GM12878 (cell line): ENCODE measurements around the gene INTS7.

Experiments
- CHD2 ChIP-seq: IDR thresholded peaks from 2 replicates; pipeline ENCODE4 v1.6.1; 2011; ENCODE audit warnings: low read depth, low read length, improper control_type of control experiment, borderline replicate concordance
- CTCF ChIP-seq, 3 experiments: IDR thresholded peaks in 2 of 3; conservative IDR thresholded peaks in 1 of 3; 2 replicates each; pipeline ENCODE4 v1.5.1; 2011; ENCODE audit warnings: low read depth in 3 of 3, low read length in 3 of 3, mild to moderate bottlenecking in 3 of 3, control low read depth in 2 of 3, moderate library complexity in 2 of 3, inconsistent platforms in 1 of 3, mixed read lengths in 1 of 3; ENCODE audit not compliant: control insufficient read depth in 2 of 3, insufficient read depth in 1 of 3; ENCODE audit errors: extremely low read depth in 1 of 3
- EP300 ChIP-seq, 2 experiments: fragments of 150-350 bp in 1 of 2; IDR thresholded peaks; 2 replicates each; pipeline ENCODE4 v1.6.1; 2011 to 2012; ENCODE audit warnings: low read depth in 2 of 2, low read length in 2 of 2, borderline replicate concordance in 1 of 2, improper control_type of control experiment in 1 of 2, inconsistent platforms in 1 of 2; ENCODE audit not compliant: control insufficient read depth in 1 of 2
- FOXM1 ChIP-seq: IDR thresholded peaks from 2 replicates; pipeline ENCODE4 v1.6.1; 2012; ENCODE audit warnings: low read depth, mild to moderate bottlenecking, inconsistent platforms, low read length, moderate library complexity
- HDAC6 ChIP-seq: fragments of 200-600 bp; sonication (generic); IDR thresholded peaks from one replicate; pipeline ENCODE4 v1.8.0; 2017; ENCODE audit warnings: antibody characterized with exemption; ENCODE audit not compliant: unreplicated experiment
- MYC ChIP-seq: IDR thresholded peaks from 2 replicates; pipeline ENCODE4 v1.6.1; 2011; ENCODE audit warnings: mild to moderate bottlenecking, low read length, moderate library complexity, inconsistent platforms; ENCODE audit not compliant: insufficient read depth, insufficient replicate concordance, insufficient read length, severe bottlenecking
- POLR2AphosphoS2 ChIP-seq: IDR thresholded peaks from 2 replicates; pipeline ENCODE4 v1.6.1; 2011; ENCODE audit warnings: low read depth, mild to moderate bottlenecking, low read length, improper control_type of control experiment, moderate library complexity
- SUPT20H ChIP-seq: IDR thresholded peaks from 2 replicates; pipeline ENCODE4 v1.6.1; 2011; ENCODE audit warnings: low read depth, mild to moderate bottlenecking, low read length, moderate library complexity, borderline replicate concordance; ENCODE audit not compliant: control insufficient read depth
- ZBTB33 ChIP-seq: fragments of 450-650 bp; IDR thresholded peaks from 2 replicates; pipeline ENCODE4 v1.6.1; 2017; ENCODE audit warnings: mild to moderate bottlenecking

GRCh38 chr1:211967704-211968103 lies 67.7 kb downstream of the INTS7 start:
- TF ChIP-seq FOXM1: no peak
- TF ChIP-seq POLR2AphosphoS2: no peak
- no peak for TF ChIP-seq SUPT20H
- TF ChIP-seq EP300 (IDR thresholded peaks at IDR 0.05; ENCODE audit: borderline replicate concordance in 1 of 2, control insufficient read depth in 1 of 2, low read depth in 2 of 2, low read length in 2 of 2): no peak
- no peak for TF ChIP-seq MYC
- TF ChIP-seq CTCF (IDR thresholded peaks at IDR 0.05 in 2 of 3, conservative IDR thresholded peaks at IDR 0.05 in 1 of 3; ENCODE audit: control insufficient read depth in 2 of 3, extremely low read depth in 1 of 3, insufficient read depth in 1 of 3, low read depth in 3 of 3, low read length in 3 of 3): no peak
- TF ChIP-seq ZBTB33: no peak
- no peak for TF ChIP-seq CHD2
- no peak for TF ChIP-seq HDAC6
